ENCODE measurements around the gene CLEC20A.

CLEC20A gene

GRCh38 chr1:178442925-178443324 lies 53.8 kb downstream of the CLEC20A start:
- in situ Hi-C loops (cut with MboI; ENCODE audit: low pct_unique_long_range_greater_than_20kb, low sequenced_read_pairs), result no loop called here
- no peak for DNase-seq

GRCh38 chr1:178438432-178438831 lies 58.3 kb downstream of the CLEC20A start:
- in situ Hi-C loops (cut with MboI; ENCODE audit: low pct_unique_long_range_greater_than_20kb, low sequenced_read_pairs), result no loop called here
- no peak for DNase-seq

- in situ Hi-C loops (cut with MboI; ENCODE audit: low pct_unique_long_range_greater_than_20kb, low sequenced_read_pairs), result no loop called here
- DNase-seq, result no peak
Measured at GRCh38 chr1:178436899-178437298, 59.9 kb downstream of the CLEC20A start.

DNA sequence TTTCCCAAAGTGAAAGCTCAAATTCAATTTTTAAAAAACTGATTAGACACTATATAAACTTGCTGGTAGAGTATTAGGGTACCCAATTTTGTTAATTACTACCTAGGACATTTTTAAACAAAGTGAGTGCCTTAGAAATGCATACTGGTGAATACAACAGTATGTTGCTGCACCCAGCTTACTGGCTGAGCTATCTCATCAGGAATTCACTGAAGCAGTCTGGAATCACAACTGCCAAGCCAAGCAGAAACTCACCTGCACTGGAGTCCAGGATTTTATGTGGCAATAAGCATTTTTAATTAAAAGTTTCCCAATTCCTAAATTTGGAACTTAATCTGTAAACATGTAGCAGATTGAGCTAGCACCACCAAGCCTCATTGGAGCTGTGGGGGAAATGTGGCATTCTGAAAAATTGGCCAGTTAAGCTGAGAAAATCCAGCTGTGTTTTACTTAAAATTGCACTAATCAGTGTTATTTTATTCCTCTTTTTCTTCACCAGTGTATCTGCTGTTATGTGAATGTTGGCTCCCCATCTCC lies 61.8 kb downstream of the CLEC20A start:
- in situ Hi-C loops (cut with MboI; ENCODE audit: low pct_unique_long_range_greater_than_20kb, low sequenced_read_pairs), result no loop called here

DNA sequence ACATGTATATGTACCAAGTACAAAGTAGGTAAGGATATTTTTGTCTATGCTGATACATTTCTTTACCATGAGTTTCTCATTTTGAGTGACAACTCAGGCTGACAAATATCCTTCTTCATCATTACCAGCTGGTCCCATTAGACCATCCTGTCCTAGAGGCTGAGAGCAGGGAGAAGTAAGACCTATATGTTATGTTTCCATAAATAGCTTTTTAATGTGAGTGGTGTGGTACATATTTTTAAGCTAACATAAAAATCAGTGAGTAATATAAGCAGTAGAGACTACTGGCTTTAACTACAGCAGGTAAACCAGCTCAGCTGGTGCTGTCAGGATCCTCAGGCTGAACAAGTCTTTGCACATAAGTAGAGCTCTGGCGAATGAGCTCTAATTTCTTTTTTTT lies 62.4 kb downstream of the CLEC20A start:
- in situ Hi-C loops (cut with MboI; ENCODE audit: low pct_unique_long_range_greater_than_20kb, low sequenced_read_pairs), result no loop called here

More for the DNA sequence above, 61.8 kb downstream of the CLEC20A start:
- no peak for DNase-seq

More for the DNA sequence above, 62.4 kb downstream of the CLEC20A start:
- DNase-seq, result no peak

All from KBM-7 (cell line).